Adrenal gland (tissue), 5 donors: ENCODE data around the gene CORT.

Experiments
- POLR2A ChIP-seq, 2 donors: fragments of 450-650 bp; IDR thresholded peaks; one replicate each; pipeline ENCODE4 v1.6.1; 2017; ENCODE audit warnings: antibody characterized with exemption in 2 of 2, mild to moderate bottlenecking in 2 of 2, moderate library complexity in 1 of 2
- TF ChIP-seq, protein P1 (sequence below), 6 experiments: fragments of 450-650 bp in 4 of 6; fragments of 200-600 bp in 2 of 6; sonication (generic) in 1 of 6; IDR thresholded peaks; 1 replicate in 5 of 6; 2 replicates in 1 of 6; pipeline versions ENCODE4 v1.5.1 to v1.8.0; 2016 to 2021; ENCODE audit warnings: antibody characterized with exemption in 6 of 6, mild to moderate bottlenecking in 2 of 6, moderate library complexity in 1 of 6
- donor health status: DM: no; HTN: no; CAD: no.

DNA sequence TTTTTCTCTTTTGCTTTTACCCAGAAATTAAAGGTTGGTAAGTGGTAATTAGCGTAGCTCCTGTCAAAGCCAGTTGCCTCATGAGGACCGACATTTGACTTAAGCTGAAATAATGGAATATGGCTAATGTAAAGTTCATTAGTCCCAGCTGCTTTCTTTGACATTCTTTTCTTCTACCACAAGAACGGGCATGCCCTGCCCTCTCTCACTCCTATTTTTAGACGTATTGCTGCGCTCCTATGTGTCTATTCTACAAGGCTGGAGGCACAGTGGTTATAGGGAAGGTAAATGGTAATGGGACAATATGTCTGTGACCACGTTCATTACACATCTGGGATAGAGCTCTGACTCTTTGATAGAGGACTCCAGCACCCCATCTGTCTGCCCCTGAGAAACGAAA lies 6.8 kb downstream of the CORT start:
- TF ChIP-seq POLR2A (IDR thresholded peaks at IDR 0.05), result no peak
- TF ChIP-seq, protein P1, sequence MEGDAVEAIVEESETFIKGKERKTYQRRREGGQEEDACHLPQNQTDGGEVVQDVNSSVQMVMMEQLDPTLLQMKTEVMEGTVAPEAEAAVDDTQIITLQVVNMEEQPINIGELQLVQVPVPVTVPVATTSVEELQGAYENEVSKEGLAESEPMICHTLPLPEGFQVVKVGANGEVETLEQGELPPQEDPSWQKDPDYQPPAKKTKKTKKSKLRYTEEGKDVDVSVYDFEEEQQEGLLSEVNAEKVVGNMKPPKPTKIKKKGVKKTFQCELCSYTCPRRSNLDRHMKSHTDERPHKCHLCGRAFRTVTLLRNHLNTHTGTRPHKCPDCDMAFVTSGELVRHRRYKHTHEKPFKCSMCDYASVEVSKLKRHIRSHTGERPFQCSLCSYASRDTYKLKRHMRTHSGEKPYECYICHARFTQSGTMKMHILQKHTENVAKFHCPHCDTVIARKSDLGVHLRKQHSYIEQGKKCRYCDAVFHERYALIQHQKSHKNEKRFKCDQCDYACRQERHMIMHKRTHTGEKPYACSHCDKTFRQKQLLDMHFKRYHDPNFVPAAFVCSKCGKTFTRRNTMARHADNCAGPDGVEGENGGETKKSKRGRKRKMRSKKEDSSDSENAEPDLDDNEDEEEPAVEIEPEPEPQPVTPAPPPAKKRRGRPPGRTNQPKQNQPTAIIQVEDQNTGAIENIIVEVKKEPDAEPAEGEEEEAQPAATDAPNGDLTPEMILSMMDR (IDR thresholded peaks at IDR 0.05), result no peak
